H1 (cell line): Measurements from ENCODE around the gene TSPAN2. TPM values are rescaled to one million over a fixed set of nuclear protein-coding genes. Genes with fewer than 3 reads are reported as not detected.

ENCODE experiments used
- CTCF ChIA-PET: fragments of 300-600 bp; sonication (Branson Sonifier 250); formaldehyde crosslinking; loops from one replicate; lab custom pipeline; 2021; ENCODE audit not compliant: partially characterized antibody; lab: Charles Lee
- POLR2A ChIA-PET: fragments of 300-600 bp; sonication (Branson Sonifier 250); formaldehyde crosslinking; loops from one replicate; lab custom pipeline; 2021; ENCODE audit warnings: inconsistent platforms; ENCODE audit not compliant: partially characterized antibody; lab: Charles Lee
- DNase-seq, 2 experiments: peaks; one replicate each; pipeline versions ENCODE4 v3.0.0 to v3.0.0-alpha.2; 2010 to 2022; ENCODE audit warnings: low spot score in 2 of 2, low read depth in 1 of 2, mixed read lengths in 1 of 2
- FAIRE-seq: peaks from 2 replicates; lab custom pipeline; 2011; peaks lifted over from hg19 to GRCh38; lab: Jason Lieb, UNC
- H2AFZ ChIP-seq: 2 replicates; pipeline ENCODE4 v1.8.1; 2012; ENCODE audit warnings: low read length, inconsistent platforms
- H2AK5ac ChIP-seq: 2 replicates; pipeline ENCODE4 v1.6.1; 2013; ENCODE audit warnings: low read depth, low read length
- H2BK120ac ChIP-seq: replicated peaks from 2 replicates; pipeline ENCODE3; 2013; ENCODE audit warnings: low read depth, low read length, inconsistent platforms
- H2BK12ac ChIP-seq: 2 replicates; pipeline ENCODE4 v1.6.1; 2013; ENCODE audit warnings: low read depth, low read length
- H2BK15ac ChIP-seq: 2 replicates; pipeline ENCODE4 v1.6.1; 2013; ENCODE audit warnings: low read length
- H2BK20ac ChIP-seq: 2 replicates; pipeline ENCODE4 v1.6.1; 2013; ENCODE audit warnings: low read length
- H2BK5ac ChIP-seq: 2 replicates; pipeline ENCODE4 v1.6.1; 2013; ENCODE audit warnings: low read depth, low read length
- H3K14ac ChIP-seq: 2 replicates; pipeline ENCODE4 v1.6.1; 2013; ENCODE audit warnings: inconsistent platforms; ENCODE audit not compliant: insufficient read length
- H3K18ac ChIP-seq: 2 replicates; pipeline ENCODE4 v1.6.1; 2013; ENCODE audit warnings: low read length; ENCODE audit errors: extremely low read depth
- H3K23ac ChIP-seq: 2 replicates; pipeline ENCODE4 v1.6.1; 2013; ENCODE audit warnings: inconsistent platforms; ENCODE audit not compliant: insufficient read length
- H3K23me2 ChIP-seq: 2 replicates; pipeline ENCODE4 v1.6.1; 2013; ENCODE audit warnings: low read depth, low read length
- H3K27ac ChIP-seq: 2 replicates; pipeline ENCODE4 v1.6.1; 2011; ENCODE audit warnings: low read depth, low read length, inconsistent platforms
- H3K27me3 ChIP-seq, 4 experiments: replicated peaks in 1 of 4; 1 replicate in 1 of 4; 2 replicates in 3 of 4; pipeline versions ENCODE4 v1.6.1 to v1.8.1; 2011 to 2013; ENCODE audit warnings: low read length in 3 of 4, mild to moderate bottlenecking in 3 of 4, inconsistent platforms in 2 of 4, mixed read lengths in 2 of 4, moderate library complexity in 1 of 4; ENCODE audit not compliant: control insufficient read depth in 3 of 4, insufficient read depth in 3 of 4; ENCODE audit errors: extremely low read depth in 1 of 4
- H3K36me3 ChIP-seq, 4 experiments: 2 replicates each; pipeline versions ENCODE4 v1.6.1 to v1.8.1; 2011 to 2013; ENCODE audit warnings: mild to moderate bottlenecking in 4 of 4, low read length in 3 of 4, moderate library complexity in 2 of 4, control low read depth in 1 of 4, inconsistent platforms in 1 of 4; ENCODE audit not compliant: insufficient read depth in 4 of 4, control insufficient read depth in 2 of 4
- H3K4ac ChIP-seq: replicated peaks from 2 replicates; pipeline ENCODE3; 2013; ENCODE audit warnings: low read length, low read depth, mixed read lengths, inconsistent platforms; ENCODE audit not compliant: insufficient read length
- H3K4me1 ChIP-seq, 4 experiments: replicated peaks in 1 of 4; 1 replicate in 1 of 4; 2 replicates in 3 of 4; pipeline versions ENCODE4 v1.6.1 to v1.8.1; 2011 to 2013; ENCODE audit warnings: low read length in 3 of 4, inconsistent platforms in 2 of 4, mixed read lengths in 1 of 4; ENCODE audit not compliant: insufficient read depth in 4 of 4, control insufficient read depth in 3 of 4
- H3K4me2 ChIP-seq, 2 experiments: 2 replicates each; pipeline versions ENCODE4 v1.6.1 to v1.8.1; 2011 to 2013; ENCODE audit warnings: low read depth in 2 of 2, low read length in 2 of 2, control low read depth in 1 of 2, inconsistent platforms in 1 of 2, mild to moderate bottlenecking in 1 of 2; ENCODE audit not compliant: insufficient read depth in 1 of 2
- H3K4me3 ChIP-seq, 4 experiments: fragments of 200-600, 300-600 bp in 1 of 4; sonication (generic), shearing (Covaris generic), sonication (Bioruptor Twin) in 1 of 4; 2 replicates each; pipeline versions ENCODE4 v1.5.1 to v1.8.1; 2011 to 2016; ENCODE audit warnings: low read length in 4 of 4, low read depth in 3 of 4, control low read depth in 2 of 4, inconsistent platforms in 2 of 4, mild to moderate bottlenecking in 2 of 4, mixed read lengths in 1 of 4, moderate library complexity in 1 of 4; ENCODE audit not compliant: insufficient read depth in 2 of 4; ENCODE audit errors: extremely low read depth in 1 of 4
- H3K56ac ChIP-seq: replicated peaks from 2 replicates; pipeline ENCODE3; 2013; ENCODE audit warnings: low read depth, mild to moderate bottlenecking, mixed read lengths, low read length, inconsistent platforms; ENCODE audit not compliant: insufficient read length
- H3K79me1 ChIP-seq: 2 replicates; pipeline ENCODE4 v1.6.1; 2013; ENCODE audit warnings: low read depth, low read length, control low read depth
- H3K79me2 ChIP-seq, 2 experiments: 2 replicates each; pipeline versions ENCODE4 v1.6.1 to v1.8.1; 2012 to 2013; ENCODE audit warnings: low read length in 2 of 2, mild to moderate bottlenecking in 2 of 2, inconsistent platforms in 1 of 2; ENCODE audit not compliant: insufficient read depth in 2 of 2, control insufficient read depth in 1 of 2
- H3K9ac ChIP-seq, 4 experiments: replicated peaks in 1 of 4; 1 replicate in 1 of 4; 2 replicates in 3 of 4; pipeline versions ENCODE4 v1.6.1 to v1.8.1; 2011 to 2013; ENCODE audit warnings: low read depth in 3 of 4, low read length in 3 of 4, control low read depth in 2 of 4, mild to moderate bottlenecking in 2 of 4, moderate library complexity in 2 of 4, inconsistent platforms in 1 of 4; ENCODE audit errors: extremely low read depth in 1 of 4
- H3K9me3 ChIP-seq, 2 experiments: 2 replicates each; pipeline versions ENCODE4 v1.6.1 to v1.8.1; 2012 to 2013; ENCODE audit warnings: mild to moderate bottlenecking in 2 of 2, moderate library complexity in 2 of 2, control low read depth in 1 of 2, inconsistent platforms in 1 of 2, low read depth in 1 of 2, low read length in 1 of 2, mixed read lengths in 1 of 2; ENCODE audit not compliant: insufficient read depth in 2 of 2
- H4K20me1 ChIP-seq, 2 experiments: replicated peaks in 1 of 2; 2 replicates each; pipeline versions ENCODE3 to v1.8.1; 2011 to 2013; ENCODE audit warnings: inconsistent platforms in 2 of 2, low read length in 2 of 2, mild to moderate bottlenecking in 1 of 2; ENCODE audit not compliant: insufficient read depth in 2 of 2, control insufficient read depth in 1 of 2
- H4K5ac ChIP-seq: 2 replicates; pipeline ENCODE4 v1.6.1; 2013; ENCODE audit warnings: low read length, low read depth, mixed read lengths, inconsistent platforms; ENCODE audit not compliant: insufficient read length
- H4K8ac ChIP-seq: 2 replicates; pipeline ENCODE4 v1.8.0; 2013; ENCODE audit warnings: mild to moderate bottlenecking, moderate library complexity, low read length, inconsistent platforms; ENCODE audit not compliant: insufficient read depth; ENCODE audit errors: extremely low read depth
- H4K91ac ChIP-seq: replicated peaks from 2 replicates; pipeline ENCODE3; 2013; ENCODE audit warnings: low read length, mixed read lengths, inconsistent platforms; ENCODE audit not compliant: insufficient read length
- CHD1 ChIP-seq: IDR thresholded peaks from 2 replicates; pipeline ENCODE4 v1.6.1; 2012; ENCODE audit warnings: low read depth, low read length, improper control_type of control experiment
- GABPA ChIP-seq: IDR thresholded peaks from 2 replicates; pipeline ENCODE4 v1.6.1; 2011; ENCODE audit warnings: mild to moderate bottlenecking, low read length, moderate library complexity, borderline replicate concordance; ENCODE audit not compliant: insufficient read depth
- JUN ChIP-seq: IDR thresholded peaks from 2 replicates; pipeline ENCODE4 v1.6.1; 2011; ENCODE audit warnings: low read depth, mild to moderate bottlenecking, improper control_type of control experiment, low read length
- KDM5A ChIP-seq: fragments of 200-600 bp; IDR thresholded peaks from 2 replicates; pipeline ENCODE4 v1.7.1; 2012; ENCODE audit warnings: mild to moderate bottlenecking, low read length, inconsistent platforms, mixed read lengths
- MAFK ChIP-seq: IDR thresholded peaks from 2 replicates; pipeline ENCODE4 v1.6.1; 2012; ENCODE audit warnings: low read depth, mild to moderate bottlenecking, improper control_type of control experiment, low read length
- RAD21 ChIP-seq, 2 experiments: IDR thresholded peaks in 1 of 2; conservative IDR thresholded peaks in 1 of 2; 2 replicates each; pipeline ENCODE4 v1.6.1; 2011; ENCODE audit warnings: low read depth in 2 of 2, low read length in 2 of 2, improper control_type of control experiment in 1 of 2, inconsistent platforms in 1 of 2, mild to moderate bottlenecking in 1 of 2, moderate library complexity in 1 of 2
- SIX5 ChIP-seq: IDR thresholded peaks from 2 replicates; pipeline ENCODE4 v1.6.1; 2011; ENCODE audit warnings: mild to moderate bottlenecking, low read depth, low read length
- ZNF274 ChIP-seq: IDR thresholded peaks from 2 replicates; pipeline ENCODE4 v1.7.0; 2012; ENCODE audit warnings: low read length, borderline replicate concordance; ENCODE audit errors: extremely low read depth
- WGBS, 2 experiments: shearing (Covaris generic) in 1 of 2; methylation state at CpG; one replicate each; pipeline versions ENCODE4 v1.1.6 to v1.1.7; 2013 to 2015; ENCODE audit warnings: low lambda C conversion rate in 2 of 2, mixed read lengths in 2 of 2, inconsistent platforms in 1 of 2, low coverage in 1 of 2, missing lambda C conversion rate in 1 of 2; ENCODE audit not compliant: insufficient replicate concordance in 2 of 2, insufficient coverage in 1 of 2, insufficient read length in 1 of 2; ENCODE audit errors: extremely low coverage in 1 of 2, missing lambda C conversion rate in 1 of 2; 5-methylcytosine and 5-hydroxymethylcytosine counted together
- polyA plus RNA-seq, 7 experiments: library from polyadenylated mRNA; depleted of rRNA in 3 of 7; stranded (reverse) in 5 of 7; unstranded in 2 of 7; fragments of >200 nt in 5 of 7; fragments of 200-250 nt in 2 of 7; gene quantifications; 1 replicate in 5 of 7; 2 replicates in 1 of 7; 4 replicates in 1 of 7; pipeline versions ENCODE4 v1.2.1 to v1.2.3, GENCODE V29; 2011 to 2013; ENCODE audit warnings: missing spikeins in 2 of 7, mixed read lengths in 2 of 7
- total RNA-seq: library from RNA; stranded (reverse); fragmentation: NEBNext Ultra II Directional; extraction: Animal tissue kit (Norgen Biotek cat#: 25700); gene quantifications from 2 replicates; pipeline ENCODE4 v1.2.1, GENCODE V29; 2021
- TF ChIP-seq, protein P1 (sequence below): IDR thresholded peaks from 2 replicates; pipeline ENCODE4 v1.6.1; 2012; ENCODE audit warnings: inconsistent platforms

TSPAN2 gene
- total and polyA plus RNA-seq, 2 of the 8 experiments (the other 6 are each of a cell fraction or from before 2014, with no cell fraction given), result 7.4 to 14.2 TPM

DNA sequence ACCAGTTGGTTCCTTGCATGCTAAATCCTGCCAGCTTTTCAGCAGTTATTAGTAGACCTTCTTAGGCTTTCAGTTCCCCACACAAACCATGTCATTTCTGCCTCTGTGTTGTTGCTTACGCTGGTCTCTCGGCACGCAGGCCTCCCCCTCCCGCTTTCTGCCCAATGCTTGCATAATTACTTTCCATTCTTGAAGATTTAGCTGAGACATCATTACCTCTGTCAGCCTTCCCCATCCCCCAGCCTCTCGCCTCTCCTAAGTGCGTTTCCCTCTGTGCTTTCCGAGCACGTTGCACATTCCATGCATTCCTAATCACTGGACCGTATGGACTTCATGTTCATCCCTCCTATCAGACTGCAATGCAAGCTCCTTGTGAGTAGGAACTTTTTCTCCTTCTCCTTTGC is 32.9 kb downstream of the TSPAN2 start:
- H3K4me3 ChIP-seq, result 0 out of 8 replicates have a peak overlapping the region, but pooled peaks of 1 of the 4 experiments have one; percentile 1
- no peak overlapping the region for H3K14ac ChIP-seq
- no peak overlapping the region for H2BK20ac ChIP-seq
- H3K18ac ChIP-seq, result peak overlapping the region; percentile 75
- H4K8ac ChIP-seq, result peak overlapping the region; percentile 7; the same call in 1 of the 2 replicates
- H4K5ac ChIP-seq, result no peak overlapping the region
- H2BK5ac ChIP-seq, result no peak overlapping the region
- H4K91ac ChIP-seq, result no peak overlapping the region
- H3K9me3 ChIP-seq, result no peaks in the 10 kb centered on the region
- DNase-seq (no peak), FAIRE-seq (no peak)
- H2BK15ac ChIP-seq, result no peak overlapping the region
- CTCF ChIA-PET, result interaction anchor here (0.7 to 3.7 kb wide), 5 partner anchors 14 to 127 kb away, joined by 3 to 17 read pairs (median 3); partner anchors contain the start of gene TSPAN2
- 60% methylated on average over 9 of the region's 9 CpGs; no CpG with 5 or more reads in 1 of the 2 experiments for WGBS, 2 experiments
- H3K4ac ChIP-seq, result no peak overlapping the region
- H3K79me2 ChIP-seq, result no peaks in the 10 kb centered on the region
- peak overlapping the region; percentile 63; the same call in 1 of the 2 replicates for H2AFZ ChIP-seq
- no peaks in the 10 kb centered on the region for H3K36me3 ChIP-seq
- no peak overlapping the region for H3K23ac ChIP-seq
- peak overlapping the region; percentile 29 for H2BK12ac ChIP-seq
- no peaks in the 10 kb centered on the region for H3K23me2 ChIP-seq
- no peaks in the 10 kb centered on the region for H4K20me1 ChIP-seq
- no peaks in the 10 kb centered on the region for H3K27me3 ChIP-seq
- peaks cover 0 to 6% (median 2%) of the 10 kb centered on the region in 4 experiments; a peak in 3 of 7 replicates for H3K4me1 ChIP-seq
- no peak overlapping the region for H2BK120ac ChIP-seq
- no peak overlapping the region; the same call in 1 of the 2 replicates for H2AK5ac ChIP-seq
- no peak overlapping the region; a peak in 1 of 7 replicates for H3K9ac ChIP-seq
- POLR2A ChIA-PET, result interaction anchor here (1.0 to 1.7 kb wide), 3 partner anchors 15 to 34 kb away, joined by 3 to 4 read pairs (median 3); no protein-coding TSS in a partner anchor
- no peak overlapping the region for H3K27ac ChIP-seq
- no peaks in the 10 kb centered on the region for H3K79me1 ChIP-seq
- peak overlapping the region; percentile 44 to 47; a peak in 3 of 4 replicates for H3K4me2 ChIP-seq
- H3K56ac ChIP-seq, result no peak overlapping the region
- no peak for TF ChIP-seq SIX5
- peak; percentile 48; the same call in 1 of the 2 replicates for TF ChIP-seq MAFK
- TF ChIP-seq ZNF274, result no peak
- no peak for TF ChIP-seq CHD1
- no peak for TF ChIP-seq RAD21 (IDR thresholded peaks at IDR 0.05 in 1 of 2, conservative IDR thresholded peaks at IDR 0.05 in 1 of 2; ENCODE audit: low read depth in 2 of 2, low read length in 2 of 2)
- TF ChIP-seq, protein P1, sequence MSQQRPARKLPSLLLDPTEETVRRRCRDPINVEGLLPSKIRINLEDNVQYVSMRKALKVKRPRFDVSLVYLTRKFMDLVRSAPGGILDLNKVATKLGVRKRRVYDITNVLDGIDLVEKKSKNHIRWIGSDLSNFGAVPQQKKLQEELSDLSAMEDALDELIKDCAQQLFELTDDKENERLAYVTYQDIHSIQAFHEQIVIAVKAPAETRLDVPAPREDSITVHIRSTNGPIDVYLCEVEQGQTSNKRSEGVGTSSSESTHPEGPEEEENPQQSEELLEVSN, result no peak
- no peak for TF ChIP-seq GABPA
- TF ChIP-seq KDM5A, result no peak
- no peak for TF ChIP-seq JUN
